SKM-1 treated with dmso at 0.1 percent for 144 hours (cell line): ENCODE data around the gene GSK3B.
A peak's percentile ranks its signal among the peaks of the same experiment; 100 is the strongest.
"Not testable (repeated sequence)": the region's sequence is repeated elsewhere in the genome, so short reads cannot be mapped to it uniquely, and the experiment has no call there.

Source experiments
- DNase-seq: peaks from one replicate; lab custom pipeline; 2025; ENCODE audit not compliant: unreplicated experiment; lab: John Stamatoyannopoulos, UW

The GSK3B gene

DNA sequence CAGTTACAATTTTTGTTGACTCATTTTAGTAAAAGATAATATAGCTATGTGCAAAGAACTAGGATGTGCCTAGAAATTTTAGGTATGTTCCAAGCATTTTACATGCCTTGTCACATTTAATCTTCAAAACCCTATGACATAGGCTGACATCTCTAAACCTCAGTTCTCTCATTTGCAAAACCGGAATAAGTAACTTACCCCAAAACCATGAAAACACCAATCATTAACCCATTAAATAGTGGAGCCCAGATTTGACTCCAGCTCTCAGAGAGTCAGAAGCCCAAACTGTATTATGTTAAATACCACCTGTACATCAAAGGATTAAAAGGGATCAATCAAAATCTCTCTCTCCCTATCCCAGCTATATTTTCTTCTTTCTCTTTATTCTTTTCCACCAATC is 36.6 kb downstream of the GSK3B start:
- DNase-seq, result no peak

DNA sequence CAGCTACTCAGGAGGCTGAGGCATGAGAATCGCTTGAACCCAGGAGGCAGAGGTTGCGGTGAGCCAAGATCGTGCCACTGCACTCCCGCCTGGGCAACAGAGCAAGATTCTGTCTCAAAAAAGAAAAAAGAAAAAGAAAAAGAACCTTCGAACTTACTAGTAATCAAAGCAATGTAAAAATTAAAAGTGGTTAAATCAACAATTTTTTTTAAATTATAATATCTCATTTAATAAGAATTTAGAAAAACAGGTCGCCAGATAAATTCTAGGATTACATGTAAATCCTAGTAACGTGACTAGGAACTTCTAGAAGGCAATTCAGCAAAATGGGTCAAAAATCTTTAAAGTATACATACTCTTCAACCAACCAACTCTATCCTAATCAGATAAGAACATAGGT is 37.2 kb downstream of the GSK3B start:
- no peak for DNase-seq

DNA sequence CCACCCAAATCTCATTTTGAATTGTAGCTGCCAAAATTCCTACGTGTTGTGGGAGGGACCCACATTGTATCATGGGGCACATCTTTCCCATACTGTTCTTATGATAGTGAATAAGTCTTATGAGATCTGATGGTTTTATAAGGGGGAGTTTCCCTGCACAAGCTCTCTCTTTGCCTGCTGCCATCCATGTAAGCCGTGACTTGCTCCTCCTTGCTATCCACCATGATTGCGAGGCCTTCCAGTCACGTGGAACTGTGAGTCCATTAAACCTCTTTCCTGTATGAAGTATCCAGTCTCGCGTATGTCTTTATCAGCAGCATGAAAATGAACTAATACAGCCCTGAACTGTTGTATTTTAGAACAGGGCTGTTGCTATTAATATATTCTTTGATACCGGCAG is 40.6 kb downstream of the GSK3B start:
- DNase-seq, result not testable (repeated sequence)

DNA sequence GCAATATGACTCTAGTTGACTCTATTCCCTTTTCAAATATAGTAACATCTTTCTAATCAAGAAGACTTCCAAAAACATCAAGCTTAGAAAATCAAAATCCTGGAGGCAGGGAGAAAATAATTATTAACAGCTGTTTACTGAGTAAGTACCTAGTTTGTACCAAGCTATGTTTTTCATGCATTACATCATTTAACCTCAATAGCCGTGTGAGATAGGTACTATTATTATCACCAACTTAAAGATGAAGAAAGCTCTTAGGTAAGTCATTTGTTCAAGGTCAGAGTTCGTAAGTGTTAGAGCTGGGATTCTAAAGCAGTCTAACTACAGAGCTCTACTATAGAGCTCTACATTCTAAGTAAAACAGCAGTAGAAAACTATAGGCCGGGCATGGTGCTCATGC is 41.6 kb downstream of the GSK3B start:
- DNase-seq, result no peak

DNA sequence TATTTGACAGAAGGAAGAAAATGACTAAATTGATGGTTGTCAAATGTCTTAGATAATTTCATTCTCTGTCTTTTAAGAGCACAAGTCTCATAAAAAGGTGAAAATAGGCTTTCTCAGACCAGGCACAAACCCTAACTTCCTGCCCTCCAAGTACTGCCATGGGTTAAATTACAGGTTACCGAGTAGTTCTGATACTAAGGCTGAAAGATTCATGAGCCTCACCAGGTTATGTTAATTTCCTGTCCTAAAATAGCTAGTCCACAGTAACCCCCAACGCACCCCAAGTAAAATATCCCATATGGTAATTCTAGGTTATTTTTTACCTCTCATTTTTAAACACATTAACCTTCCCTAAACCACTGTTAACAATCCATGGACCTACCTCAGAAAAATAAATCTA is 42.0 kb downstream of the GSK3B start:
- no peak for DNase-seq

DNA sequence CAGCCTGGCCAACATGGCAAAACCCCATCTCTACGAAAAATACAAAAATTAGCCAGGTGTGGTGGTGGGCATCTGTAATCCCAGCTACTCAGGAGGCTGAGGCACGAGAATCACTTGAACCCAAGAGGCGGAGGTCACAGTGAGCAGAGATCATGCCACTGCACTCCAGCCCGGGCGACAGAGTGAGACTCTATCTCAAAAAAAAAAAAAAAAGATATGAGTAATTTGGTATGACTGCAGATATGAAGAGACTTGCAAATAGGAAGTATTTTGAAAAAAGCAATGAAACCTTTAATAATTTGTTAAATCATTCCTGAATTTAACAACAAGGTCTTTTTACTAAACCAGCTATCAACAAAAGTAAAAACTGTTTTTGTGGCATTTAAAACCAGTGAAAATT is 42.7 kb downstream of the GSK3B start:
- DNase-seq, result not testable (repeated sequence)

DNA sequence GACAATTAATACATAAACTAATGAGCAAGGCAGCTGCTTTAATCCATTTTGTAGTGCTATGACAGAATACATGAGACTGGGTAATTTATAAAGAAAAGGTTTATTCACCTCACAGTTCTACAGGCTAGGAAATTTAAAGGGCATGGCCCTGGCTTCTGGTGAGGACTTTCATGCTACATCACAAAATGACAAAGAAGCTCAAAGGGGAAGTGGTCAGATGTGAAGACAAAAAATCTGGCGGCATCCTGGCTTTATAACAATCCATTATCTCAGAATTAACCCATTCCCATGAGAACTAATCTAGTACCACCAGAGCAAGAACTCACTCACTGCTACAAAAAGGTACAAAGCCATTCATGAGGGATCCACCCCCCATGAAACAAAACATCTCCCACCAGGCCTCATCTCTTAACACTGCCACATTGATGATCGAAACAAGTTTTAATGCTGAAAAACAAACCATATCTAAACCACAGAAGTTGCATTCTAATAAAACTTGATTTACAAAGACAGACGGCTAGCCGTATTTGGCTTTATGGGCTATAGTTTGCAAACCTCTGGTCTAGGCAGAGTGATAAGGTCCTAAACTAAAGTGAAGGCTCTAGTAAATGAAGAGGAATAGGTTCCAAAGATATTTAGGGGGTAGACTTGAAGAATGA is 44.2 kb downstream of the GSK3B start:
- no peak for DNase-seq

DNA sequence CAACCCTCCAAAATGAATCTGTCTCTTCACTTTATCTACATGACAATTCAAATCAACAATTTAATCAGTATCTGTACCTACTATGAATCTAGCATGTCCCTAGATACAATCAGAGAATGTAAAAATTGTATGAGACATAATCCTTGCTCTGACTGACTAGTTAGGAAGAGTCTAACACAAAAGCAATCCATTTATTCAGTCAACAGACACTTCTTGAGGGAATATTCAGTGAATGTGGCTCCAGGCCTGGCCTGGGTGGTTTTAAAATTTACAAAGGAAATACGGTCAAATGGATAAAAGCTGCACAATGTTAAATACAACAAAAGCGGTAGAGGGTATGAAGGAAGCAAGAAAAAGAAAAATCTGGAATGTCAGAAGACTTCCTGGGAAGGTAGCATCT is 45.2 kb downstream of the GSK3B start:
- DNase-seq, result no peak

DNA sequence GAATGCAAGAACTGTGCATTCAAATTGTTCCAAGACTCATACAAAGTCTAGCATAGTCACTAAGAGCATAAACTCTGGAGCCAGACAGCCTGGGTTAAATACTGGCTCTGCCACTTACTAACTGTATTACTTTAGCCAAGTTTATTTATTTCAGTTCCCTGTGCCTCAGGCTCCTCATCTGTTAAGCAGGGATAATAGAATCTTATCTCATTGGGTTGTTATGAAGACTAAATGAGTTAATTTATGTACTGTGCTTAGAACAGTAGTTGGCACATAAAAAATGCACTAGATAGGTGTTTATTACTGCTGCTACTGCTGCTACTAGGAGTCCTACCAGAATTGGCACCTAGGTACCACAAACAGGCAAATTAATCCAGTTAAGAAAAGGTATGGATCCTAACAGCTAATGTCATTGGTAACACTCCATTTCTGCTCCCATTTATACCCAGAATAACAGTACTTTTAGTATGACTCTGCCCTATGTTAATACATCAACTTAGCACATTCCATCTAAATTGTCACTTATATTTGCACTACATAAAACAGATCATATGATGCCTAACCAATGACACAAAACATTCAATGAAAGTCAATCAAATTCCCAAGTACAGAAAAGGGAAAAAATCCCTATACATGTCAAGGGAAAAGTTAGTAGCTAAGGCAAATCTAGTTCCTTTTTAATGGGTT is 45.7 kb downstream of the GSK3B start:
- DNase-seq, result no peak

DNA sequence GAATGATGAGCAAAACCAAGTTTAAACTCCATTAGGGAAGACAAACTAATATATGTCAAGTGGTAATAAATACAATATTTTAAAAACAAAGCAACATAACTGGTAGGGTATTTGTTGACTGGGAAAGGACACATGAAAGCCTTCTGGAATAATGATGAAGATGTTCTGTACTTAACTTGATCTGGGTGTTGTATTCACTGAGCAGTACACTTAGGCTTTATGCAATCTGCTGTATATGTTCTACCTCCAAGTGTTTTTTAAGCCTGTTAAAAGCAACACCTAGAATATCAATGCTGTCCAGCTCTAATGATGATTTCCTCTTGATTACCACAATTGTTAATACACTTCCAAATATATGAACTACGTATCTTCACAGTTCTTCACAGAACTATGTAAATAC is 46.6 kb downstream of the GSK3B start:
- no peak for DNase-seq

DNA sequence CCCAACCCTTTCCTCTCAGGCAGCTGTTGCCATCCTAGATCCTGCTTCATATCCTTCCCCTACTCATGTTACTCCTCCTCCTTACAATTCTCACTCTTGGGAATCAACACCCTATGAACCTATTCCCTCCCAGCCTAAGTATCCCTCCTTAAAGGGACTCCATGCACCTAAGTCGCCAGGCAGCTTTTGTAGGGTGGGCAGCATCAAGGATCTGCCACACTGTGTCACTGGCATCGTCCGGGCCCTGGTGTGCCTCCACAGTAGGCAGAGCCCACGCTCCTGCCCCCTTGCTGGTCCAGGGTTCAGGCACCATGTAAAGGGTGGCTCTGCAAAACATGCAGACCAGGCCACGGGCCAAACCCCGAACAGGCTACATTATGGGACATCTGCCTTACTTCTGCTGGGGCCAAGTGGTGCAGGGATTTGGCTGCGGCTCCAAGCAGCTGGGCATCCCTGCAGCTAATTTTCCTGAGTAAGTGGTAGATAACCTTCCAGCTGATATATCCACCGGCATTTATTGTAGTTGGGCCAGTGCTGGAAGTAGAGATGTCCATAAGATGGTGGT is 53.4 kb downstream of the GSK3B start:
- DNase-seq, result no peak

DNA sequence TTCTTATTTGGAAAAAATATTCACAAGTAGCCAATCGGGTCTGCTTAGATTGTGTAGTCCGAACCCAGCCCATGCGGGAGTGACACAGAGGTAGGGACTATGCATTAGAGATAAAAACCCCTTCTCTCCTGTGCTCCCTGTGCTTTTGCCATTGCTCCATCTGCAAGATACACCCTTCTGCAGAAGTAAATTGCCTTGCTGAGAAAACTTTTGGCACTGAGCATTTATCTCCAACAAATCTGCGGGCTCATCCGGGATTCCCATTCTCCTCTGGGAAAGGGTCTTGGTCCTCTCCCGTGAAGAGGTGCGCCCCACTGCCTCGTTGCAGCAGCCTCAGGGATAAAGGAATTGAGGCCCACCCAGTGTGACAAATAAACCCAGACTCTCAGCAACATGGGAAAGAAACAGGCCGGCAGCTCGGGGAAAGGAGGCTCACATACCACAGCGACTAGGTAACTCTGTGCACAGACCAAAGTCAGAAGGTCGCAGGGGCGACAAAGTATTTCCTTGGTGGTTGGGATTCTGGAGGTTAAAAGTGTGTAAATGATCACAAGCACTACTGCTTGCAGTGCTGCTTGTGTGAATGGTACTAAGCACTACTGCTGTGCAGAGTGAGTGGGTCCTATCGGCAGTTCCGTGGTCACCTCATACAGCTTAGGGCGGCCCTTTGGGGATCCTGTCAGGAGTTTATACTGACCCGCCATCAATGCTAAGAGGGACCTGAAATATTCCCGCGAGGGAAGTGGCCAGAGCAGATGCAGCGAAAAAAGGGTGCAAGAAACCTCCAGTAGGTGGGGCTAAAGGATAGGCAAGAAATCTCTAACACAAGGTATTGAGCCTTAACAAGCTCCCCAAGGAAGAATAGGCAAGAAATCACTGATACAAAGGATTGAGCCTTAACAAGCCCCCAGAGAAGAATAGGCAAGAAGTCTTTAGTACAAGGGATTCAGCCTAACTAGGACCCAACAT is 54.3 kb downstream of the GSK3B start:
- peak; percentile 53 for DNase-seq

DNA sequence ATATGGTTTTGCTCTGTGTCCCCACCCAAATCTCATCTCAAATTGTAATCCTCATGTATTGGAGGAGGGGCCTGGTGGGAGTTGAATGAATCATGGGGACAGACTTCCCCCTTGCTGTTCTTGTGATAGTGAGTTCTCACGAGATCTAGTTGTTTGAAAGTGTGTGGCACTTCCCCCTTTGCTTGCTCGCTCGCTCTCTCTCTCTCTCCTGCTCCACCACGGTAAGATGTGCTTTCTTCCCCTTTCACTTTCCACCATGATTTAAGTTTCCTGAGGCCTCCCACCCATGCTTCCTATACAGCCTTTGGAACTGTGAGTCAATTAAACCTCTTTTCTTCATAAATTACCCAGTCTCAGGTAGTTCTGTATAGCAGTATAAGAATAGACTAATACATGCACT is 60.7 kb downstream of the GSK3B start:
- DNase-seq, result peak; percentile 79

DNA sequence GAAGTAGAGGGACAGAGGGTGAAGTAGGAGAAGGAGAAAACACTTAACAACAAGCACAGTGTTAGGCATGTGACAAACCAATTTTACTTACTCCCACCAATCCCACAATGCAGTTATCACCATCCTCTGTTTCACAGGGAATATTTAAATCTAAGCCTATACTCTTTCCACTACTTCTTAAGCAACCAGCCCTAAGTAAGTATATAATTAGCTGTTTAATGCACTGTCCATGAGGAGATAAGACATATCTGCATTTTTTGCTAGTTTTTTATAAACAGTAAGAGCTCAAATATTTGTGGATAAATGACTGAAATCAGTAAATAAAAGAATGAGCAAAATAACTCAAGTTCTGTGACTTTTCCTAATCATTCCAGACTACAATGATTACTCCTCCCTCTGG is 62.7 kb downstream of the GSK3B start:
- DNase-seq, result no peak

DNA sequence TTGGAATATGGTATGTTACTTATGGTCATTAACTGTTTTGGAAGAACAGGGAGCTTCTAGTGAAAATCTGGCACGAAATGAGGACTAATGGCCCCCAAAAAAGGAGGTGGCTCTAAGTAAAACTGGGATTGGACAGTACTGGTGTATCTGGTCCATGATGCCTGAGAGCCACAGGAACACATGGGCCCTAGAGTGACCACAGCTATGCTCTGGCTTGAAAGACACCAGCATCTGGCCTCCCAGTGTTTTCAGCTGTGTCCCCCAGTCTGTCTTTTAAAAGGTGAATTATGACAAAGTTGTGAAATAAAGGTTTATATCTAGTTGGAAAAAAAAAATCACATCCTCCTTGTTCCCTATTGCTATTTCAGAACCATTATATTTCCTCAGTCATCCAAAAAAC is 64.5 kb downstream of the GSK3B start:
- DNase-seq, result no peak

DNA sequence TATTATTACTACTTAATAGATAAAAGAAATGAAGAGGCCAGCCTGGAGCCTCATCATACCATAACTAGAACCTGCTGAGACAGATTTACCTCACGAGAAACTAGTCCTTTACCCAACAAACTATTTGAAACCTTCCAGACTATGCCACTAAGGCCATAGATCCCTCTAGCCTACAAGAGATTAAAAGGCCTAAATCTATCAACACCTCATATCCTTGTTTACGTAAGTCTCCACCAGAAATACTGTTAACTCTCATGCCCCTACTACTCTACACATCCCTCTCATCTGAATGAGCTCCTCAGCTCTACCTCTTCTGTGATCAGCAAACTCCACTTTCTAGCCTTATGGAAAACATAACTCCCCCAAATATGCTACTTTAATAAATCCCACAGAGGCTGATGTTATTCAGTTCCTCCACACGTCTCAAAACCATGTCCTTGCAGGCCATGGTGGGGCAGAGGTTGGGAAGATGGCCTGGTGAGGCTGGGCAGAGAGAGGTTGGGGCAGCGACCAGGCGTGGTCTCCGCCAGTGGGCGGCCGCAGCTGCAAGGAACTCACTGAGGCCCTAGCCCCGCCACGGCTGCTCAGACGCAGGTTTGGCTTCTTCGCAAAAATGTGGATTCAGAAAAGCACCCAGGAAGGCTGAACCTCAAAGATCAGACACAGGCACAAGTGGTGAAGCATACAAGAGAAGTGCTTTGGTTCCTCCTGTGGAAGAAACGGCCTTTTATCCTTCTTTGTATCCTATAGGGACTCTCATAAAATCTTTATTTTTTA is 65.8 kb downstream of the GSK3B start:
- DNase-seq, result no peak

DNA sequence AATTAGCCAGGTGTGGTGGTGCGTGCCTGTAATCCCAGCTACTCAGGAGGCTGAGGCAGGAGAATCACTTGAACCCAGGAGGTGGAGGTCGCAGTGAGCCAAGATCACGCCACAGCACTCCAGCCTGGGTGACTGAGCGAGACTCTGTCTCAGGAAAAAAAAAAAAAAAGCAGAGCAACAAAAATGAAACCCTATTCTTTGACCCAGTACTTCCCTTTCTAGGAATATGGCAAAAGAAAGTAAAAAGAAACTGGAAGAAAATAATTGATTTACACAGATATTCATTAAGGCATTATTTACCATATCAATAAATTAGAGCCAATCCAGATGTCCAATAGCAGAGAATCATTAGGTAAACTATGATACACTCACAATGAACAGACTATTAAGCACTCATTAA is 67.0 kb downstream of the GSK3B start:
- DNase-seq, result no peak

DNA sequence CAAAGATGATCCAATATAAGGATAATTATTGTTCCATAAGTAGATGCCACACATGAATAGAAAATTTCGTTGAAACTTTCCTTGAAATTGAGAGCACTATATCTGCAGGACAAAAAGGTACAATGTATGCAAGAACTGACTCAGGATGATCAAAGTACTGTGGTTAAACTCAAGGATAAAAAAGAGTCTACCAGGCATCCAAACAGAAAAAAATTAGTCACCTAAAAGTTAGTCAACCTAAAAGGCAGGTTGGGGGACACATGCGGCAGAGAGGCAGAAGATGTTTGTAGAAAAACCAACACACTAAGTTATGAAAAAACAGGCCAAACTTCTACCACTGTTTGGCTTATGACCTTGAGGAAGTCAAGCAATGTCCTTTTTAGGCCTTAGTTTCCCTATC is 68.7 kb downstream of the GSK3B start:
- no peak for DNase-seq

DNA sequence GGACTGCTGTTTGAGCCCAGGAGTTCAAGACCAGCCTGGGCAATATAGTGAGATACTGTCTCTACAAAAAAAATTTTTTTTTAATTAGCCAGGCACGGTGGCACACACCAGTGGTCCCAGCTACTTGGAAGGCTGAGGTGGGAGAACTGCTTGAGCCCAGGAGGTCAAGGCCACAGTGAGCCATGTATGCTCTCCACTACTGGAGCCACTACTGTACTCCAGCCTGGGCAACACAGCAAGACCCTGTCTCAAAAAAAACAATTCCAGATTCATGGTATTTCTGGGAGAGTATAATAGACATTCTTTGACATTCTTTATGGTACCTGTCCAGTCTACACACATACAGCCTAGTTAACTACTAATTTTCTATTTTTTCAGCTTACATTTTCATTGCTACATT is 70.1 kb downstream of the GSK3B start:
- DNase-seq, result no peak

DNA sequence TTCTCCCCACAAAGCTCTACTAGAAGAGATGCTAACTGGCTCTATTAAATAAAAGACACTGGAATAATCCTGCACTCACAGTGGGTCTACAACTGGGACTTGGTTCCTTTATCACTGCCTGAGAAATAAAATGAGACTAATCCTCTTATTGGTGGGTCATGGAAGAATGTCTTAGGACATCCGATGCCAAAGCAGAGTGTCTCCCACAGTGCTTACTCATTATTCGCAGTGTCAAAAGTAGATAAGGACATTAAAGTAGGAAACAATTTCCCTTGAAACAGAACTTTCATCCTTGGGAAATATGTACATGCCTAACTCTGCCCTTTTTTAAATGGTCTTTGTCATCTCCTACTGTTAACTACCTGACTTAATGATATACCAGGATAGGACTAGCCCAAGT is 71.5 kb downstream of the GSK3B start:
- no peak for DNase-seq

DNA sequence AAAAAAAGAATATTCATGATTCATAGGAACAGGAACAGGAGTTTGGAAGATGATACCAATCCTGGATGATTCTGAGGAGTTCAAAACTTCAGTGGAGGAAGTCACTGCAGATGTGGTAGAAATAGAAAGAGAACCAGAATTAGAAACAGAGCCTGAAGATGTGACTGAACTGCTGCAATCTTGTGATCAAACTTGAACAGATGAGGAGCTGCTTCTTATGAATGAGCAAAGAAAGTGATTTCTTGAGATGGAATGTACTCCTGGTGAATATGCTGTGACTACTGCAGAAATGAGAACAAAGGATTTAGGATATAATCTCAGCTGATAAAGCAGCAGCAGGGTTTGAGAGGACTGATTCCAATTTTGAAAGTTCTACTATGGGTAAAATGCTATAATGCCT is 72.7 kb downstream of the GSK3B start:
- DNase-seq, result no peak
